ENCODE measurements around the gene PACC1. TPM values are rescaled to one million over a fixed set of nuclear protein-coding genes. Genes with fewer than 3 reads are reported as not detected.

Gene PACC1
- total and polyA plus RNA-seq, 10 of the 15 experiments (the other 5 are each of a cell fraction or from before 2014, with no cell fraction given), result 16.1 to 29.7 (median 19.3) TPM

- TF ChIP-seq KLF5 (IDR thresholded peaks at IDR 0.05; ENCODE audit: partially characterized antibody), result no peak
- no peak for TF ChIP-seq RFX5 (IDR thresholded peaks at IDR 0.05; ENCODE audit: low read depth, low read length)
- TF ChIP-seq SMAD1 (IDR thresholded peaks at IDR 0.05; ENCODE audit: low read depth, partially characterized antibody), result no peak
- no peak for TF ChIP-seq TBL1XR1 (IDR thresholded peaks at IDR 0.05; ENCODE audit: low read depth, low read length)
- TF ChIP-seq MEF2A (IDR thresholded peaks at IDR 0.05; ENCODE audit: insufficient read depth, low read depth, low read length), result no peak
- TF ChIP-seq TARDBP (IDR thresholded peaks at IDR 0.05; ENCODE audit: borderline replicate concordance), result no peak
Observed at GRCh38 chr1:212328248-212328647, 86.4 kb downstream of the PACC1 start (continued).

GRCh38 chr1:212326541-212326940 is 88.1 kb downstream of the PACC1 start:
- ATAC-seq (no peak), DNase-seq (ENCODE audit: low read depth, low spot score) (no peak), FAIRE-seq (no peak)
- ChIA-PET CTCF (interaction anchor here (1.0 kb wide), 2 partner anchors 35 to 256 kb away, joined by 3 read pairs; no protein-coding TSS in a partner anchor), RAD21 (ENCODE audit: unreplicated experiment) (interaction anchor here (0.9 to 1.0 kb wide), 2 partner anchors 130 to 256 kb away, joined by 3 to 4 read pairs; no protein-coding TSS in a partner anchor), SMC1A (ENCODE audit: uncharacterized antibody, unreplicated experiment) (interaction anchor here (1.1 to 1.2 kb wide), 2 partner anchors 9 to 15 kb away, joined by 3 read pairs; no protein-coding TSS in a partner anchor), POLR2A (no interaction called here)
- Histone ChIP-seq H3K4me3 (no peak overlapping the region), H3K36me3 (ENCODE audit: control insufficient read depth in 2 of 2, insufficient read depth in 2 of 2, low read length in 1 of 2) (peaks cover 0 to 3% of the 10 kb centered on the region in 2 experiments; a peak in 1 of 4 replicates), H3K27me3 (replicated peaks in 1 of 2; ENCODE audit: control insufficient read depth in 2 of 2, insufficient read depth in 2 of 2, low read length in 1 of 2) (no peaks in the 10 kb centered on the region), H2AFZ (ENCODE audit: control insufficient read depth, low read depth, low read length) (no peak overlapping the region), H3K79me2 (ENCODE audit: control insufficient read depth, insufficient read depth, low read length) (no peaks in the 10 kb centered on the region; the same call in 1 of the 2 replicates), H3K9ac (ENCODE audit: control insufficient read depth, insufficient read depth, low read length) (no peak overlapping the region), H3K4me2 (ENCODE audit: control insufficient read depth, insufficient read depth) (no peak overlapping the region), H3K4me1 (ENCODE audit: control insufficient read depth, insufficient read depth, low read length) (no peaks in the 10 kb centered on the region), H3K9me3 (replicated peaks; ENCODE audit: control insufficient read depth, insufficient read depth, low read length) (no peaks in the 10 kb centered on the region), H3K27ac (ENCODE audit: control insufficient read depth, insufficient read depth) (no peak overlapping the region), H4K20me1 (ENCODE audit: control insufficient read depth, insufficient read depth) (no peaks in the 10 kb centered on the region)
- 100% methylated on average over 3 of the region's 3 CpGs for WGBS (ENCODE audit: insufficient coverage, insufficient replicate concordance, low lambda C conversion rate, missing lambda C conversion rate)
- BruUV-seq (replicated peaks), result no TSS peak
- in situ Hi-C loops (cut with MboI), result no loop called here
- intact Hi-C loops (cut with micrococcal nuclease; ENCODE audit: unreplicated experiment), result no loop called here
- TF ChIP-seq MTA2 (IDR thresholded peaks at IDR 0.05; ENCODE audit: low read depth) (no peak), SREBF2 (IDR thresholded peaks at IDR 0.05; ENCODE audit: low read length) (no peak), CREB1 (IDR thresholded peaks at IDR 0.05; ENCODE audit: low read depth) (no peak), MYC (IDR thresholded peaks at IDR 0.05; ENCODE audit: insufficient read depth, insufficient read length, insufficient replicate concordance, low read length, severe bottlenecking) (no peak), ATF2 (IDR thresholded peaks at IDR 0.05; ENCODE audit: low read length) (no peak), CHD4 (IDR thresholded peaks at IDR 0.05) (no peak), BMI1 (IDR thresholded peaks at IDR 0.05; ENCODE audit: borderline replicate concordance) (no peak), FOS (IDR thresholded peaks at IDR 0.05; ENCODE audit: borderline replicate concordance, extremely low read depth, insufficient read length) (no peak), RB1 (IDR thresholded peaks at IDR 0.05; ENCODE audit: borderline replicate concordance) (no peak), ELK1 (IDR thresholded peaks at IDR 0.05; ENCODE audit: low read depth, low read length) (no peak), RAD21 (IDR thresholded peaks at IDR 0.05; ENCODE audit: insufficient read depth, low read depth, low read length) (no peak), RCOR1 (conservative IDR thresholded peaks at IDR 0.05; ENCODE audit: low read depth, low read length) (no peak), ZNF592 (IDR thresholded peaks at IDR 0.05) (no peak)
